ENCODE results near the gene DRP2. TPM values are rescaled to one million over a fixed set of nuclear protein-coding genes. Genes with fewer than 3 reads are reported as not detected.

The DRP2 gene
- 8.5 TPM for total RNA-seq

GRCh38 chrX:101219116-101219863 is at the start of gene DRP2:
Gene DRP2 (plus strand): TSS chrX:101219786. CDS start chrX:101231648, 11,862 bp downstream.

DNA sequence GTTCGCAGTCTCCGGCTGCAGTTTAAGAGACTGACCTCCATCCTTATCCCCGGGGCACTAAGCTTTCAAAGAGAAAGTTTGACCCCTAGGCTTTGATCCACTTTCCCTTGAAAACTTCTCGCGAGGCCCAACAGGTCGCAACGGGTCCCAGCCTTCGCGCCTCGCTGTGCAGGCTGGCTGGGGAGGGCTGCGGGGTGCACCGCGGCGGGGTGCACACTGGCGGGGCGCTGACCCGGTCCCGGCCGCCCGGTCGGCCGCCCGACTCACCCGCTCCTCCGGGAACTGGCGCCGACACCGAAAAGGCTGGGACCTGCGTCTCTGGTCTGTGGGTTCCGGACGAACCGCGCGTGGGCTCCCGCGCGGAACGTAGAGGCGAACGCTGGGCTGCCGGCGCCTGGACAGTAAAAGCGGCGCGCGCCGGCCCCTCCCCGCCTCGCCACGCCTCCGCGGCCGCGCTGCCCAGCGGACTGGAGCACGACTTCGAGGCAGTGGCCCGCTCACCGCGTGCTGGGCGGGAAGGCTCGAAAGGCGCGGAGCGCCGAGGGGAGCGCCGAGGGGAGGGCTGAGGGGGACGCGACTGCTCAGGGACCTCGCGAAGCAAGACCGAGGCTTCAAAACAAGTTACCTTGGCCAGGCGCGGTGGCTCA is 71.5 kb downstream of the DRP2 start, which contains the start of gene TAF7L:
TSS of gene TAF7L (minus strand) at position 378 of the 647 bp plus-strand sequence. CDS start 3,791 bp downstream, outside the sequence.

Small RNAs within 50 kb of the gene (small RNA-seq; reads per million reads assigned to genes)
- gene Z70280.1 (ENCODE audit: low replicate concordance), result not detected

Other genes with a start within 250 kb of the DRP2 start
- 9.7 TPM for gene TRMT2B, start 167.7 kb upstream of the DRP2 start, total RNA-seq
- 67.3 TPM for gene TMEM35A, start 140.9 kb upstream of the DRP2 start, total RNA-seq
- 13.5 TPM for gene CENPI, start 121.6 kb upstream of the DRP2 start, total RNA-seq
- gene TAF7L, start 71.5 kb downstream of the DRP2 start, total RNA-seq, result 0.31 TPM
- gene TIMM8A, start 129.0 kb downstream of the DRP2 start, total RNA-seq, result 5.9 TPM
- 0.94 TPM for gene BTK, start 166.4 kb downstream of the DRP2 start, total RNA-seq
- gene RPL36A, start 171.2 kb downstream of the DRP2 start, total RNA-seq, result 244 TPM
- 24.4 TPM for gene GLA, start 188.1 kb downstream of the DRP2 start, total RNA-seq
- gene HNRNPH2, start 188.4 kb downstream of the DRP2 start, total RNA-seq, result 68.2 TPM